ENCODE measurements around the gene HOXB7.

The HOXB7 gene

GRCh38 chr17:48606892-48607614 is 3.8 kb downstream of the HOXB7 start:
- no peak for DNase-seq

GRCh38 chr17:48605991-48606891 is 4.6 kb downstream of the HOXB7 start:
- no peak for DNase-seq

GRCh38 chr17:48605409-48605919 is 5.4 kb downstream of the HOXB7 start:
- no peak for DNase-seq

GRCh38 chr17:48604770-48605329 is 6.0 kb downstream of the HOXB7 start, which contains the start of gene HOXB6:
Gene HOXB6 (minus strand): TSS chr17:48604986. CDS start chr17:48598150, 6,836 bp downstream.
- DNase-seq = no peak

- peak in 1 of 2 experiments; percentile 51 for DNase-seq
Observed at GRCh38 chr17:48603959-48604769, 6.7 kb downstream of the HOXB7 start.

GRCh38 chr17:48601539-48602425 is 9.0 kb downstream of the HOXB7 start:
- no peak for DNase-seq

GRCh38 chr17:48601207-48601538 is 9.6 kb downstream of the HOXB7 start:
- DNase-seq = no peak

GRCh38 chr17:48600244-48601098 is 10.3 kb downstream of the HOXB7 start:
- no peak for DNase-seq

GRCh38 chr17:48599354-48599753 is 11.5 kb downstream of the HOXB7 start:
- DNase-seq = no peak

GRCh38 chr17:48598736-48599135 is 12.1 kb downstream of the HOXB7 start:
- no peak for DNase-seq

- no peak for DNase-seq
Observed at GRCh38 chr17:48597778-48598631, 12.8 kb downstream of the HOXB7 start.

GRCh38 chr17:48597528-48597777 is 13.4 kb downstream of the HOXB7 start:
- DNase-seq = no peak

- no peak for DNase-seq
Observed at GRCh38 chr17:48596735-48597527, 13.9 kb downstream of the HOXB7 start.

GRCh38 chr17:48596000-48596734 is 14.7 kb downstream of the HOXB7 start:
- DNase-seq = no peak

GRCh38 chr17:48595278-48595999 is 15.4 kb downstream of the HOXB7 start:
- DNase-seq = no peak

- no peak for DNase-seq
Observed at GRCh38 chr17:48594538-48595277, 16.1 kb downstream of the HOXB7 start.

Measured in SW 1271 (cell line).